Gastroesophageal sphincter (tissue), 3 donors: ENCODE measurements around the gene HYI.

ENCODE experiments used
- EP300 ChIP-seq: sonication (generic); formaldehyde crosslinking; IDR thresholded peaks from one replicate; pipeline ENCODE4 v1.6.1; 2017; ENCODE audit warnings: antibody characterized with exemption, mild to moderate bottlenecking
- POLR2A ChIP-seq, 2 donors: fragments of 450-650 bp; IDR thresholded peaks; one replicate each; pipeline ENCODE4 v1.6.1; 2017; ENCODE audit warnings: antibody characterized with exemption in 2 of 2, mild to moderate bottlenecking in 2 of 2, moderate library complexity in 1 of 2
- TF ChIP-seq, protein P1 (sequence below), 4 experiments: fragments of 200-600 bp in 2 of 4; fragments of 450-650 bp in 2 of 4; sonication (generic) in 1 of 4; IDR thresholded peaks; one replicate each; pipeline ENCODE4 v1.5.1; 2017 to 2019; ENCODE audit warnings: antibody characterized with exemption in 4 of 4, mild to moderate bottlenecking in 2 of 4, moderate library complexity in 2 of 4

DNA sequence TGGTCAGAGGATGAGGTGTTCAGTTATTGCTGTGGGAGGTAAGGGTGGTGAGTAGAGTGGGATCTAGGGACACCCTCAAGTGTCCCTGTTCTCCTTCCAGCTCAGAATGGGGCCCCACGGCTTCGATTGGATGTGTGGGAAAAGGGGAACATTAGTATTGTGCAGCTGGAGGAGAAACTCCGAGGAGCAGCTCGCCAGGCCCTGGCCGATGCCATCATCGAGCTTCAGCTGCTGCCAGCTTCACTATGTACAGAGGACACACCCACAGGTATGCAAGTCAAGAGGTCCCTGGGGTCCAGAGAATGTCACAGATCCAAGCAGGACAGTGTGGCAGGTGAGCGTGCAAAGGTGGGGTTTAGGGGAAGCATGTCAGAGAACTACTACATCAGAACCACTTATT lies 13.9 kb downstream of the HYI start:
- TF ChIP-seq, protein P1, sequence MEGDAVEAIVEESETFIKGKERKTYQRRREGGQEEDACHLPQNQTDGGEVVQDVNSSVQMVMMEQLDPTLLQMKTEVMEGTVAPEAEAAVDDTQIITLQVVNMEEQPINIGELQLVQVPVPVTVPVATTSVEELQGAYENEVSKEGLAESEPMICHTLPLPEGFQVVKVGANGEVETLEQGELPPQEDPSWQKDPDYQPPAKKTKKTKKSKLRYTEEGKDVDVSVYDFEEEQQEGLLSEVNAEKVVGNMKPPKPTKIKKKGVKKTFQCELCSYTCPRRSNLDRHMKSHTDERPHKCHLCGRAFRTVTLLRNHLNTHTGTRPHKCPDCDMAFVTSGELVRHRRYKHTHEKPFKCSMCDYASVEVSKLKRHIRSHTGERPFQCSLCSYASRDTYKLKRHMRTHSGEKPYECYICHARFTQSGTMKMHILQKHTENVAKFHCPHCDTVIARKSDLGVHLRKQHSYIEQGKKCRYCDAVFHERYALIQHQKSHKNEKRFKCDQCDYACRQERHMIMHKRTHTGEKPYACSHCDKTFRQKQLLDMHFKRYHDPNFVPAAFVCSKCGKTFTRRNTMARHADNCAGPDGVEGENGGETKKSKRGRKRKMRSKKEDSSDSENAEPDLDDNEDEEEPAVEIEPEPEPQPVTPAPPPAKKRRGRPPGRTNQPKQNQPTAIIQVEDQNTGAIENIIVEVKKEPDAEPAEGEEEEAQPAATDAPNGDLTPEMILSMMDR (IDR thresholded peaks at IDR 0.05) = no peak
- TF ChIP-seq EP300 (no peak), POLR2A (IDR thresholded peaks at IDR 0.05) (no peak)
